HG03460 (cell line): Measurements from ENCODE around the gene TPSG1.

Experiments used
- ATAC-seq: cut with Tn5 transposase; IDR thresholded peaks from one replicate; pipeline ENCODE4 v1.9.1; 2021; ENCODE audit not compliant: unreplicated experiment

TPSG1 gene

DNA sequence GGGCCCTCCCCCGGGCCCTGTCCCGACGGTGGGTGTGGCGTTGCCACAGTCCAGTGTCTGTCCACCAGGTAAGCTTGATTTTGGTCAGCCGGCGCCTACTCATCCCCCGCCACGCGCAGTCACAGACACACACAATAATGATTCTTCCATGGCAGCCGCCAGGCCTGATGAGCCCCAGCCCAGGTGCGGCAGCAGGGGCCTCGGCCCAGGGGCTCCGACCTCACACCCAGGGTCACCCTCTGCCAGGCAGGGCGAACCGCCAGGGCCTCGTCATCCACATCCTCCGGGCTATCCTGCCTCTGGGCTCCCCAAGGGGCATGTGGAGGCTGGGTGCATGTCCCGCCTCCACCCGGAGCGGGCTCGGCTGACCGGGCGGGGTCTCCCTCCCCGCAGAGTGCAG, 7.5 kb downstream of the TPSG1 start:
- no peak for ATAC-seq

GRCh38 chr16:1216681-1217400, 8.2 kb downstream of the TPSG1 start:
- no peak for ATAC-seq

GRCh38 chr16:1216296-1216619, 8.8 kb downstream of the TPSG1 start:
- no peak for ATAC-seq

DNA sequence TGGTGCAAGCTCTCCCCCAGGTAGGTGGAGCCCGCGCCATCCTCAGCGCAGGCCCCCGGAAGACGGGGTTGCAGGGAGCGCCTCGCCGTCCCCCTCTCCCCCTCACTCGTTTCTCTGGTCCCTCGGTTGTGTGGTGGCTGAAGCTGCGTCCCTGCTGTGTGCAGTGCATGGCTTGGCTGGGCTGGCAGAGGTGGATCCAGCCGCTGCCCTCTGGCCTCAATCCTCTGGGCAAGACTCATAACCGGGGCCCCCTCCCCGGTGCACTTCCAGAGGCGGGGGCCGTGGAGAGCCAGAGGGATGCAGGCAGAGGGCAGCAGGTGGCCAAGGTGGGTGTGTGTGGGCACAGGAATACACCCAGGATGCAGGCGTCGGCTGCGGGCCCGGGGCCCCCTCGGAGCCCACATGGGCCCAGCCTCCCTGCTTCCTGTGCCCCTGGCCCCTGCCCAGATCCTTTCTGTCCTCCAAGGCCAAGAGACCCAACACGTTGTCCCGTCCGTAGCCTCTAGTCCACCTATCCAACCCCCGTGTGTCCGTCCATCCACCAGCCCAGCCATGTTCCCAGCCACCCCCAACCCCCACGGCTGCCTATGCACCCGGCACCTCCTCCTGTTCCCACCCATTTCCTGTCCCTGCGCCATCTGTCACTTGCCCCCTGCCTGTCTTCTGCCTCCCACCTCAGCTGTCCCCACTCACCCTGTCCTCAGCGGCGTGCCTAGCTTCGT, 9.3 kb downstream of the TPSG1 start:
- no peak for ATAC-seq

DNA sequence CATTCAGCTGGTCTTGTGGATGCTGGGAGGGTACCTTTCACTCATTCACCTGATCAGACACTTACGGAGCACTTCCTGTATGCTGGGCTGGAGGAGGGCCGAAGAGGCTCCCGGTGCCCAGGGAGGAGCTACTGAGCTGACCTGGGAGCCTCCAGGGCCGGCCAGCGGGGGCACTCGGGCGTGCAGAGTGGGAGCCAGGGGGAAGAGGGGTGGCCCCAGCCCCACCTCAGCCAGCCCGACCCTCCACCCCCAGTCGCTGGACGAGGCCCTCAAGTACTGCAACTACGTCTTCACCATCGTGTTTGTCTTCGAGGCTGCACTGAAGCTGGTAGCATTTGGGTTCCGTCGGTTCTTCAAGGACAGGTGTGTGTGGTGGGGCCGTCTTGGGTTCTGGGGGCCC, 10.3 kb downstream of the TPSG1 start:
- no peak for ATAC-seq

DNA sequence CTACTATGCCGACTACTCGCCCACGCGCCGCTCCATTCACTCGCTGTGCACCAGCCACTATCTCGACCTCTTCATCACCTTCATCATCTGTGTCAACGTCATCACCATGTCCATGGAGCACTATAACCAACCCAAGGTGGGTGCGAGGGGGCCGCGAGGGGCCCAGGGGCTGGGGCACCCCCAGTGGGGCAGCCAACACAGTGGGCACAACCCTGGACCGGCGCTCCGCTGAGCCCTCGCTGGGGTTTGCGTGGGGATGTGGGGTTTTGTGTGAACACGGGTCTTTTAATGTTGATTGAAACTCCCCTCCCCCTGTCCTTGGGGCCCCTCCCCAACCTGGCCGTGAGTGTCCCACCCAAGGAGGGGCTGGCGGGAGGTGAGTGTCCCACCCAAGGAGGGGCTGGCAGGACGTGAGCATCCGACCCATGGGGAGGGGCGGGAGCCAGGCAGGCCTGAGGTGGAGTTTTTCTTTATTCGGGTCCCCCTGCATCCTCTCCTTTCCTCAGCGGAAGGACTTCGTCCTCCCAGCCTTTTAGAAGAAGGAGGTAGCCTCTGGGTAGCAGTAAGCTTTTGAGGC, 11.2 kb downstream of the TPSG1 start:
- ATAC-seq, result no peak

DNA sequence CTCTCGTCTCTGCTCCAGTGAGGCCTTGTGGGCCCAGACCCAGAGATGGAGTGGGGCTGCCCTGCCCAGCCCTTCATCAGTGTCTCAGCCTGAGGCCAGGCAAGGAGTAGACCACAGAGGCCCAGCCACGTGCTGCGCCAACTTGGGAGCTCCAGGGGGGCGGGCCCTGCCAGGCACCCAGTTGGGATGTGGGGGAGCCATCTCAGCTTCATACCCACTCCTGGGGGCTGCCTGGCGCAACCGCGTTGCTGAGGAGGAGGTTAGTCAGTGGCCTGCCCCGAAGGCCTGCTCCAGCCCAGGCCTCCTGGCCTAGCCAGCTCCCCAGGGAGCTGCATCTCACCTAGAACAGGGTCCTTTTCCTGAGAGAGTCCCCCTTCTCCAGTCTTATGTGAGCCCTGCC, 11.8 kb downstream of the TPSG1 start:
- no peak for ATAC-seq

- no peak for ATAC-seq
These were observed 12.4 kb downstream of the TPSG1 start for GRCh38 chr16:1212616-1213194.

GRCh38 chr16:1211451-1212268, 13.4 kb downstream of the TPSG1 start:
- no peak for ATAC-seq

DNA sequence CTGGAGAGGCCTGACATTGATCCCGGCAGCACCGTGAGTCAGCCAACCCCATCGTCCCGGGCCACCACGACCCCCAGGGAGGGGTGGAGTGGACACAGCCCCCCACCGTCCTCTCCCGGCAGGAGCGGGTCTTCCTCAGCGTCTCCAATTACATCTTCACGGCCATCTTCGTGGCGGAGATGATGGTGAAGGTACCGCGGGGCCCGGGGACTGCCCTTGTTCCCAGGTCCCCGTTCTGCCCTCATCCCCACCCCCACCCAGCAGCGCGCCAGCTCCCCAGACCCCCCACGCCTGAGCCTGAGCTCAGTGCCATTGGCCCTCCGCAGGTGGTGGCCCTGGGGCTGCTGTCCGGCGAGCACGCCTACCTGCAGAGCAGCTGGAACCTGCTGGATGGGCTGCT, 14.6 kb downstream of the TPSG1 start:
- no peak for ATAC-seq

DNA sequence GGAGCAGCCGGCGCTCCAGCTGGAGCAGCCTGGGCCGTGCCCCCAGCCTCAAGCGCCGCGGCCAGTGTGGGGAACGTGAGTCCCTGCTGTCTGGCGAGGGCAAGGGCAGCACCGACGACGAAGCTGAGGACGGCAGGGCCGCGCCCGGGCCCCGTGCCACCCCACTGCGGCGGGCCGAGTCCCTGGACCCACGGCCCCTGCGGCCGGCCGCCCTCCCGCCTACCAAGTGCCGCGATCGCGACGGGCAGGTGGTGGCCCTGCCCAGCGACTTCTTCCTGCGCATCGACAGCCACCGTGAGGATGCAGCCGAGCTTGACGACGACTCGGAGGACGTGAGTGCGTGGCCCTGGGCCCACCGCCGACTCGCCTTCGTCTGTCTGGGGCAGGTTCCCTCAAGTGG, 16.0 kb downstream of the TPSG1 start:
- no peak for ATAC-seq

DNA sequence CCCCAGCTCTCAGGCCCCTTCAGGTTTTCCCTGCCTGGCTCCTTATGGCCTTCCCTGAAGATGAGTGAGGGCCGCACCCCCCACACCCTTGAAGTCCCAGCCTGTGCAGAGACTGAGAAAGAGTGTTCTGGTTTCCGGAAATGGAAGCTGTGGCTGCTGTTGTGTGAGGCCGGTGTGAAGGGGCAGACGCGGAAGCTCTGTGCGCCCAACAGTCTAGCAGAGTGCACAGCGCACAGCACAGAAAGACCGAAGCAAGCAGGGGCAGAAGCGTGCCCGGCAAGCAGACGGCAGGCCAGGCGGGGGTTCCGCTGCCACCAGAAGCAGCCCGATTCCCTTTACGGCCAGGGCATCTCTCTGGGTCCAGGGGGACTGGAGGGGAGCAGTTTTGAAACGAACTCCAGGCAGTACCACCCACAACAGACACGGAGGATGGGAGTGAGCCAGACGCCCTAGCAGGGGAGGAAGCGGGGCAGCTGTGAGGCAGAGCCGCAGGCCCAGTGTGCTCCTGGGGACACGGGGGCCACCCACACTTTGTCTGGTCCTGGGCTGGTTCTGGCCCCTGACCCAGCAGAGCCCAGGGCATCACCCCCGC, 16.7 kb downstream of the TPSG1 start:
- no peak for ATAC-seq

- no peak for ATAC-seq
These were observed 18.3 kb downstream of the TPSG1 start for GRCh38 chr16:1206786-1207185.

DNA sequence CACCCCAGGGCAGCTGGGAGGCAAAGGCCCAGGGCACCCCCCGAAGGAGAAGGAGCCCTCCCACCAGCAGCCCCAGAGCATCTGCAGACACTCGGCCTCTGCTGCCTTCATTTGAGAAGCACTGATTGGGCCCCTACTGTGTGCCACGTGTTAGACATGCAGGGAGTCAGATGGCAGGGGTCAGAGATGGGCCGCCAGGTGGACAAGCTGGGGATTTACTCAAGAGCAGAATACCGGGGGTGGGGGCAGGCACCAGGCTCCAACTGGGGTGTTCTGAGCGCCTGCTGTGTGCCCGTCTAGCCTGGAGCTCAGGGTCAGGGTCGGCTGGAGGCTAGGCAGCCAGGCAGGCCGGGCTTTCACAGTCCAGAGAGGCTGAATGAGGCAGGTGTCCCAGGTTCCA, 18.7 kb downstream of the TPSG1 start:
- ATAC-seq, result no peak

GRCh38 chr16:1204933-1205332, 20.1 kb downstream of the TPSG1 start:
- no peak for ATAC-seq

- no peak for ATAC-seq
These were observed 22.8 kb downstream of the TPSG1 start for GRCh38 chr16:1202274-1202673.

- no peak for ATAC-seq
These were observed 23.6 kb downstream of the TPSG1 start for GRCh38 chr16:1201444-1201843.

DNA sequence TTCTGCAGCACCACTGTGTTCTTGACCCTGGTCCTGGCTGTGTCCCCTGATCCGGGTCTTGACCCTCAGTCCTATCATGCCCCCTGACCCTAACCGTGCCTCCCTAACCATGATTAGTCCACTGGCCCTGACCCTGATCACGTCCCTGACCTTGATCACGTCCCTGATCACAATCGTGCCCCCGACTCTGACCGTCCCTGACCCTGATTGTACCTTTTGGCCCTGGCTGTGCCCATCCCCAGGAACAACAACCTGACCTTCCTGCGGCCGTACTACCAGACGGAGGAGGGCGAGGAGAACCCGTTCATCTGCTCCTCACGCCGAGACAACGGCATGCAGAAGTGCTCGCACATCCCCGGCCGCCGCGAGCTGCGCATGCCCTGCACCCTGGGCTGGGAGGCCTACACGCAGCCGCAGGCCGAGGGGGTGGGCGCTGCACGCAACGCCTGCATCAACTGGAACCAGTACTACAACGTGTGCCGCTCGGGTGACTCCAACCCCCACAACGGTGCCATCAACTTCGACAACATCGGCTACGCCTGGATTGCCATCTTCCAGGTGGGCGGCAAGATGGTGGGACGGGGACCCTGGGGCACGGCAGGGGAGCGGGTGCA, 24.9 kb downstream of the TPSG1 start:
- no peak for ATAC-seq

- no peak for ATAC-seq
These were observed 25.6 kb downstream of the TPSG1 start for GRCh38 chr16:1199347-1200013.
